Large intestine (tissue), 3 donors: ENCODE results near the gene TMEM184A. TPM values are rescaled to one million over a fixed set of nuclear protein-coding genes. Genes with fewer than 3 reads are reported as not detected.
"Not testable (repeated sequence)": the region's sequence is repeated elsewhere in the genome, so short reads cannot be mapped to it uniquely, and the experiment has no call there.

Experiments used
- DNase-seq, 2 donors: peaks; one replicate each; pipeline versions ENCODE4 v3.0.0 to v3.0.0-alpha.2; 2013
- H3K27ac ChIP-seq: one replicate; pipeline ENCODE4 v1.5.1; 2013; ENCODE audit warnings: low read length
- H3K27me3 ChIP-seq: 2 replicates; pipeline ENCODE4 v1.6.1; 2013; ENCODE audit warnings: low read length; ENCODE audit not compliant: control insufficient read depth, insufficient read depth
- H3K36me3 ChIP-seq: 2 replicates; pipeline ENCODE4 v1.6.1; 2013; ENCODE audit warnings: low read length; ENCODE audit not compliant: control insufficient read depth, insufficient read depth
- H3K4me1 ChIP-seq: one replicate; pipeline ENCODE4 v1.6.1; 2013; ENCODE audit warnings: low read length; ENCODE audit not compliant: control insufficient read depth, insufficient read depth
- H3K4me3 ChIP-seq: one replicate; pipeline ENCODE4 v1.5.1; 2013; ENCODE audit warnings: low read length
- H3K9me3 ChIP-seq: one replicate; pipeline ENCODE4 v1.6.1; 2013; ENCODE audit warnings: mild to moderate bottlenecking, low read depth, low read length, moderate library complexity; ENCODE audit not compliant: control insufficient read depth
- whole genome bisulfite sequencing: methylation state at CpG from one replicate; pipeline ENCODE4 v1.1.5; 2013; ENCODE audit warnings: low lambda C conversion rate; ENCODE audit not compliant: insufficient coverage; 5-methylcytosine and 5-hydroxymethylcytosine counted together
- polyA plus RNA-seq: library from polyadenylated mRNA; unstranded; fragments of 120-200 nt; gene quantifications from one replicate; pipeline ENCODE4 v1.2.1, GENCODE V29; 2013

The TMEM184A gene
- polyA plus RNA-seq, 1 donor, result 58.6 TPM

GRCh38 chr7:1590887-1591286 is 34.9 kb upstream of the TMEM184A start:
- no peaks in the 10 kb centered on the region for H3K36me3 ChIP-seq
- H3K27me3 ChIP-seq, result peaks cover 21% of the 10 kb centered on the region
- H3K4me3 ChIP-seq, result no peak overlapping the region
- H3K9me3 ChIP-seq, result no peaks in the 10 kb centered on the region
- no peak for DNase-seq
- H3K27ac ChIP-seq, result no peak overlapping the region
- no peaks in the 10 kb centered on the region for H3K4me1 ChIP-seq
- no CpG with 5 or more reads among the region's 9 CpGs for WGBS

DNA sequence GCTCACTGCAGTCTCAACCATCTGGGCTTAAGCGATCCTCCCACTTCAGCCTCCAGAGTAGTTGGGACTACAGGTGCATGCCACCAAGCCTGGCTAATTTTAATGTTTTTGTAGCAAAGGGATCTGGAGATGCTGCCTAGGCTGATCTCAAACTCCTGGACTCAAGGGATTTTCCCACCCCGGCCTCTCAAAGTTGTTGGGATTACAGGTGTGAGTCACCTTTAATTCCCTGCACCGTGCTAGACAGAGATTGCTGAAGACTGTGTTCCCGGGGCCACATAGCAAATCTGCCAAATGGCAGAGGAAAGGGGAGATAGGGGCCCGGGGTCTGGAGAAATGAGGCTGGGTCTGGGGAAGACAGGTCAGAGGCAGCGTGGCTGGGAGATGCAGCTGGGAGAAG is 34.5 kb upstream of the TMEM184A start:
- H3K27ac ChIP-seq, result no peak overlapping the region
- H3K27me3 ChIP-seq, result peaks cover 21% of the 10 kb centered on the region
- WGBS, result no CpG with 5 or more reads among the region's 6 CpGs
- no peaks in the 10 kb centered on the region for H3K9me3 ChIP-seq
- no peaks in the 10 kb centered on the region for H3K36me3 ChIP-seq
- no peak for DNase-seq
- H3K4me1 ChIP-seq, result no peaks in the 10 kb centered on the region
- H3K4me3 ChIP-seq, result no peak overlapping the region

- WGBS, result no CpG with 5 or more reads among the region's 1 CpG
- no peaks in the 10 kb centered on the region for H3K4me1 ChIP-seq
- no peak for DNase-seq
- H3K4me3 ChIP-seq, result no peak overlapping the region
- no peaks in the 10 kb centered on the region for H3K36me3 ChIP-seq
- no peaks in the 10 kb centered on the region for H3K9me3 ChIP-seq
- peaks cover 21% of the 10 kb centered on the region for H3K27me3 ChIP-seq
- H3K27ac ChIP-seq, result no peak overlapping the region
These were observed 33.0 kb upstream of the TMEM184A start for GRCh38 chr7:1588978-1589377.

DNA sequence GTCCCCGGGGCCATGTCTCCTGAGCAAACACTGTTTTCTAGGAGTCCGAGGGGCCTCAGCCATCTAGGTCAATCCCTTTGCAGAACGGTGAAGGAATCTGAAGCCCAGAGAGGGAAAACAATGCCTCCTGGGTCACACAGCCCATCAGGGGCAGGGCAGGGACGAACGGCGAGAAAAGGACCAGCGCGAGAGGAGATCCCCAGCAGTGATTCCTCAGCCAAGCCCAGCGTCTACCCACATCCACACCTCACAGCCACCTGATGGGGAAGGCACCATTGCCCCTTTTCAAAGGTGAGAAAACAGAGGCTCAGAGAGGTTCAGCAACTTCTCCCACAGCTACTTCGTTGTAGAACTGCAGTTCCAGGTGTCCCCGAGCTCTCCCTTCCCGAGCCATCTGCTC is 31.7 kb upstream of the TMEM184A start:
- no peak overlapping the region for H3K4me3 ChIP-seq
- no CpG with 5 or more reads among the region's 12 CpGs for WGBS
- no peak overlapping the region for H3K27ac ChIP-seq
- H3K9me3 ChIP-seq, result no peaks in the 10 kb centered on the region
- no peaks in the 10 kb centered on the region for H3K4me1 ChIP-seq
- peaks cover 21% of the 10 kb centered on the region for H3K27me3 ChIP-seq
- DNase-seq, result no peak
- no peaks in the 10 kb centered on the region for H3K36me3 ChIP-seq

GRCh38 chr7:1586827-1587705 is 31.1 kb upstream of the TMEM184A start:
- no peak overlapping the region for H3K4me3 ChIP-seq
- H3K36me3 ChIP-seq, result no peaks in the 10 kb centered on the region
- peaks cover 14% of the 10 kb centered on the region for H3K27me3 ChIP-seq
- DNase-seq, result no peak
- no peak overlapping the region for H3K27ac ChIP-seq
- no peaks in the 10 kb centered on the region for H3K4me1 ChIP-seq
- WGBS, result 100% methylated on average over 2 of the region's 42 CpGs
- H3K9me3 ChIP-seq, result no peaks in the 10 kb centered on the region

DNA sequence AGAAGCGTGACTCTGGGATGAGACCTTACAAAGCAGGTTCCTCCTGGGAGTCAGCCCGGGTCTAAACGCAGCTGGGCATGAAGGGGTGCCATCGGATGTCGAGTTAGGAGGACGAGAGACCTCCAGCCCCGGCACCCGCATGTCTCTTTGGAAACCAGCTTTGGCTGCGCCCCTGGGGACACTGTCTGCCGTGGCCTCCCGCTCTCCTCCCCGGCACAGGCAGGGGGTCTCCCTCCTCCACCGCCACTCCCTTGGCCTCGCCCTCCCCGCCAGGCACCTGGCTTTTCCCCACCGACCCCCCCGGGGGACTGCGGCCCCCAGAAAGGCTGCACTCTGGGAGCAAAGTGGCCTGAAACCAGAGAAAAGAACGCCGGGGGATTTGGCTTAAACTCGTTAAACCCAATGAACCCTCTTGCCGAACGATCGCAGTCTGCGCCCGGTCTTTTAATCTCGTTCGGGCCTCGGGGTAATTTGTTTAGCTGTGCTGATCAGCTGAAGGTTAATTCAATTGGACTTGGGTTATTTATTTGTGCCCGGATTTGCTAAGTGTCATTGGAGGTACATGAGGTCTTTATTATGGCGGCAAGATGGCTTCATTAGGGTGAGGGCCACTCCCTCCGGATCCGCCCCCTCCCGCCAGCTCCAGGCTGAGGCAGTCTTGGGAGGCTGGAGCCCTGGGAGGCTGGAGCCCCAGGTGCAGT is 30.3 kb upstream of the TMEM184A start:
- H3K4me1 ChIP-seq, result no peaks in the 10 kb centered on the region
- no peak for DNase-seq

GRCh38 chr7:1585142-1585981 is 29.4 kb upstream of the TMEM184A start:
- WGBS, result no CpG with 5 or more reads among the region's 37 CpGs
- H3K4me3 ChIP-seq, result no peak overlapping the region
- H3K27me3 ChIP-seq, result peaks cover under 1% of the 10 kb centered on the region
- no peak overlapping the region for H3K27ac ChIP-seq
- H3K36me3 ChIP-seq, result no peaks in the 10 kb centered on the region
- H3K9me3 ChIP-seq, result no peaks in the 10 kb centered on the region
- no peaks in the 10 kb centered on the region for H3K4me1 ChIP-seq
- DNase-seq, result no peak

More for the DNA sequence above, 30.3 kb upstream of the TMEM184A start:
- Histone ChIP-seq H3K4me3 (no peak overlapping the region), H3K36me3 (no peaks in the 10 kb centered on the region), H3K9me3 (no peaks in the 10 kb centered on the region), H3K27me3 (peaks cover 8% of the 10 kb centered on the region), H3K27ac (no peak overlapping the region)
- no CpG with 5 or more reads among the region's 34 CpGs for WGBS

DNA sequence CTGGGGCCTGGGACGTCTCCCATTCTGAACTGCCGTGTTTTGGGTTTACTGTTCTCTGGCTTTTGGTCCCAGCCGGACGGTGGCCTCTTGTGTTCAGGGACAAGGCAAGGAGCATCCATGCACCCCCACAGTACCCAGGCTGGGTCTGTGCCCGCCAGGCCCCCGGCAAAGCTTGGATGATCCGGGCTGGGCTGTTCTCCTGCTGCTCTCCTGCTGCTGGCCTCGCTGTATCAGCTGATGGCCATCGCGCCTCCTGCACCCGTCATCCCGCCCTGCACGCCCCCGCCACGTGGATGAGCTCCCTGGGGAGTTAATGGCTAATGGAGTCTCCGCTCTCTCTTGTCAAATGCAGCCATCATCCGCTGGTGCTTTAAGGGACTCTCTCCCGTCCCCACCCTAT is 28.7 kb upstream of the TMEM184A start:
- Histone ChIP-seq H3K27ac (no peak overlapping the region), H3K27me3 (no peaks in the 10 kb centered on the region), H3K9me3 (no peaks in the 10 kb centered on the region), H3K4me1 (no peaks in the 10 kb centered on the region), H3K36me3 (no peaks in the 10 kb centered on the region), H3K4me3 (no peak overlapping the region)
- WGBS, result no CpG with 5 or more reads among the region's 18 CpGs
- DNase-seq, result no peak

DNA sequence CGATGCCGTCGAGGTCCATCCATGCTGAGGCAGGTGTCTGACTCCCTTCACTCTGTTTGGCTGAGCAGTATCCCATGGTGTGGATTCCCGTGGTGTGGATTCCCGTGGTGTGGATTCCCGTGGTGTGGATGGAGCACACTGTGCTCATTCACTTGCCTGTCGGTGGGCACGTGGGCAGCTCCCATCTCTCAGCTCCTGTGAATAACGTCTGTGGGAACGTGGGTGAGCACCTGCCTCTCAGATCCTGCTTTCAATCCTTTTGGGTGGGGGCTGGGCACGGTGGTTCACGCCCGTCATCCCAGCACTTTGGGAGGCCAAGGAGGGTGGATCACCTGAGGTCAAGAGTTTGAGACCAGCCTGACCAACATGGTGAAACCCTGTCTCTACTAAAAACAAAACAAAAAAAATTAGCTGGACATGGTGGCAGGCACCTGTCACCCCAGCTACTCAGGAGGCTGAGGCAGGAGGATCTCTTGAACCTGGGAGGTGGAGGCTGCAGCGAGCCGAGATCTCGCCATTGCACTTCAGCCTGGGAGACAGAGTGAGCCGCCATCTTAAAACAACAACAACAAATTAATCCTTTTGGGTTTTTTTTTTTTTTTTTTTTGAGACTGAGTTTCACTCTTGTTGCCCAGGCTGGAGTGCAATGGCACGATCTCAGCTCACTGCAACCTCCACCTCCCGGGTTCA is 27.4 kb upstream of the TMEM184A start:
- H3K9me3 ChIP-seq, H3K27me3 ChIP-seq, H3K4me3 ChIP-seq, H3K27ac ChIP-seq, DNase-seq, H3K4me1 ChIP-seq, H3K36me3 ChIP-seq: not testable (repeated sequence)
- WGBS, result no CpG with 5 or more reads among the region's 19 CpGs
